ENCODE results near the gene SPTLC3.

SPTLC3 gene

GRCh38 chr20:13031751-13032150 is 23.0 kb downstream of the SPTLC3 start:
- DNase-seq (ENCODE audit: low spot score): no peak

GRCh38 chr20:13034115-13034514 is 25.3 kb downstream of the SPTLC3 start:
- DNase-seq (ENCODE audit: low spot score): no peak

- no peak for DNase-seq (ENCODE audit: low spot score)
Observed at GRCh38 chr20:13034936-13035335, 26.2 kb downstream of the SPTLC3 start.

- DNase-seq (ENCODE audit: low spot score): no peak
Observed at GRCh38 chr20:13035399-13036152, 26.8 kb downstream of the SPTLC3 start.

- DNase-seq (ENCODE audit: low spot score): no peak
Observed at GRCh38 chr20:13037727-13038126, 29.0 kb downstream of the SPTLC3 start.

GRCh38 chr20:13041574-13042457 is 33.0 kb downstream of the SPTLC3 start:
- no peak for DNase-seq (ENCODE audit: low spot score)

GRCh38 chr20:13042458-13042794 is 33.7 kb downstream of the SPTLC3 start:
- no peak for DNase-seq (ENCODE audit: low spot score)

- no peak for DNase-seq (ENCODE audit: low spot score)
Observed at GRCh38 chr20:13046409-13046808, 37.6 kb downstream of the SPTLC3 start.

- DNase-seq (ENCODE audit: low spot score): no peak
Observed at GRCh38 chr20:13054011-13054410, 45.2 kb downstream of the SPTLC3 start.

GRCh38 chr20:13058666-13059389 is 50.1 kb downstream of the SPTLC3 start:
- no peak for DNase-seq (ENCODE audit: low spot score)

GRCh38 chr20:13059398-13060136 is 50.8 kb downstream of the SPTLC3 start:
- no peak for DNase-seq (ENCODE audit: low spot score)

GRCh38 chr20:13060327-13060726 is 51.6 kb downstream of the SPTLC3 start:
- DNase-seq (ENCODE audit: low spot score): no peak

GRCh38 chr20:13061381-13061780 is 52.6 kb downstream of the SPTLC3 start:
- DNase-seq (ENCODE audit: low spot score): no peak

- DNase-seq (ENCODE audit: low spot score): no peak
Observed at GRCh38 chr20:13062789-13063188, 54.0 kb downstream of the SPTLC3 start.

- no peak for DNase-seq (ENCODE audit: low spot score)
Observed at GRCh38 chr20:13068336-13068735, 59.6 kb downstream of the SPTLC3 start.

GRCh38 chr20:13081877-13082276 is 73.1 kb downstream of the SPTLC3 start:
- no peak for DNase-seq (ENCODE audit: low spot score)

GRCh38 chr20:13082378-13082777 is 73.6 kb downstream of the SPTLC3 start:
- DNase-seq (ENCODE audit: low spot score): no peak

GRCh38 chr20:13085275-13085674 is 76.5 kb downstream of the SPTLC3 start:
- no peak for DNase-seq (ENCODE audit: low spot score)

- DNase-seq (ENCODE audit: low spot score): no peak
Observed at GRCh38 chr20:13089950-13090469, 81.2 kb downstream of the SPTLC3 start.

- DNase-seq (ENCODE audit: low spot score): no peak
Observed at GRCh38 chr20:13092111-13092510, 83.3 kb downstream of the SPTLC3 start.

GRCh38 chr20:13094976-13095375 is 86.2 kb downstream of the SPTLC3 start:
- no peak for DNase-seq (ENCODE audit: low spot score)

Data from pons (tissue), 1 donor.